Stimulated activated CD8-positive, alpha-beta memory T cell treated with anti-CD3 and anti-CD28 coated beads, Interleukin-15, amount 100 ng/mL, for 4 hours (primary cell): Measurements from ENCODE around the gene RPL7L1.
"Not testable (repeated sequence)": the region's sequence is repeated elsewhere in the genome, so short reads cannot be mapped to it uniquely, and the experiment has no call there.

Experiments
- DNase-seq, 2 donors: peaks; one replicate each; pipeline ENCODE4 v3.0.0-alpha.2; 2020; ENCODE audit warnings: low read depth in 2 of 2

The RPL7L1 gene

DNA sequence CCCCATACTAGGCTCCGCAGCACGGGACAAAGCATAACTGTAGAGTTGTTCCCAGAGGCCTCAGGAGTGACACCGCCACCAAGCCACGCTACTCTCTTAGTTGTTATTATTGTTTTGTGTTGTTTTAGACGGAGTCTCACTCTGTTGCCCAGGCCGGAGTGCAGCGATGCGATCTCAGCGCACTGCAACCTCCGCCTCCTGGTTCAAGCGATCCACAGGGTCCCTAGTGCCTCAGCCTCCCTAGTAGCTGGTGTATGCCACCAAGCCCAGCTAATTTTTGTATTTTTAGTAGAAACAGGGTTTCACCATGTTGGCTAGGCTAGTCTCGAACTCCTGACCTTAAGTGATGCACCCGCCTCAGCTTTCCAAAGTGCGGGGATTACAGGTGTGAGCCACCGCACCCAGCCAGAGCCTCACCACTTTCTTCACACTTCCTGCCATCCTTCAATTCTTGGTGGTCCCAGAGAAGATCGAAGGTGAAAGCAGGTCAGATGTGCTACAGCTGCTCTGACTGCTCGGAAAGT lies 11.8 kb downstream of the RPL7L1 start:
- DNase-seq: no peak

DNA sequence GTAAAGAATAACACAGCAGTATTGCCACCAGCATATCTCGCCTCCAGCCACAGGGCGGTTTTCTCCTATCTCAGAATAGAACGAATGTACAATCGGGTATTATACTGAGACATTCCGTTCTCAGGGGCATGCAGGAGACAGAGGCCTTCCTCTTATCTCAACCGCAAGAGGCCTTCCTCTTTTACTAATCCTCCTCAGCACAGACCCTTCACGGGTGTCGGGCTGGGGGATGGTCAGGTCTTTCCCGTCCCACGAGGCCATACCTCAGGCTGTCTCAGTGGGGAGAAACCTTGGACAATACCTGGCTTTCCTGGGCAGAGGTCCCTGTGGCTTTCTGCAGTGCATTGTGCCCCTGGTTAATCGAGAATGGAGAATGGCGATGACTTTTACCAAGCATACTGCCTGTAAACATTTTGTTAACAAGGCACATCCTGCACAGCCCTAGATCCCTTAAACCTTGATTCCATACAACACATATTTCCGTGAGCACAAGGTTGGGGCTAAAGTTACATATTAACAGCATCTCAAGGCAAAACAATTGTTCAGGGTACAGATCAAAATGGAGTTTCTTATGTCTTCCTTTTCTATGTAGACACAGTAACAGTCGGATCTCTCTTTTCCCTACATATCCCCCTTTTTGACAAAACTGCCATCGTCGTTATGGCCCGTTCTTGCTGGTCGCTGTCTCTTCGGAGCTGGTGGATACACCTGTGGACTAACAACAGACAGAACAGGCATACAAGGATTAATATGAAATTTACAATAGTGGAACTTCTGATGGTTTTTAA lies 14.8 kb downstream of the RPL7L1 start:
- not testable (repeated sequence) for DNase-seq

DNA sequence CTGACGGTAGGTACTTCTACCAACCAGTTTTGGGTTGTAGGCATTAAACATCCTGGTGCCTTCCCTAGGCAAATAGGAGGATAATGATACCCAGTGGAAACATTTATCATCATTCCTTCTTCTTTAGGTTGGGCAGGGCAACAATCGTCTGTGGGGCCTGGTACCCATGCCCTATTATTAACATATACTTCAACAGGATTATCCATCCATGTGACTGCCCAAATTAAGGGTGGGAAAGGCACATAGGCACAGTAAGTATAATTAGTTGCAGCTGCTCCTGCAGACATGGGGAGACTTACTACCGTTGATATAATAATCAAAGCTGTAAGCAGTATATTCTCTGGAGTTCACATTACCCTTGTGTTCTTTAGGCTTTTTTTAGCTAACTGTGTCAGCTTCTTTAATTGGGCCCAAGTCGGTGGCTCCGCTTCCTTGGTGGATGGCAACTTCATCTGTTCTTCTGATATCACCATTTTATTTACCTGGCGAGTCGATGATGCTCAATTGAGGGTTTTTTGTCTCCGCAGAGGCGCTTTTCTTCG lies 16.8 kb downstream of the RPL7L1 start:
- DNase-seq: no peak

DNA sequence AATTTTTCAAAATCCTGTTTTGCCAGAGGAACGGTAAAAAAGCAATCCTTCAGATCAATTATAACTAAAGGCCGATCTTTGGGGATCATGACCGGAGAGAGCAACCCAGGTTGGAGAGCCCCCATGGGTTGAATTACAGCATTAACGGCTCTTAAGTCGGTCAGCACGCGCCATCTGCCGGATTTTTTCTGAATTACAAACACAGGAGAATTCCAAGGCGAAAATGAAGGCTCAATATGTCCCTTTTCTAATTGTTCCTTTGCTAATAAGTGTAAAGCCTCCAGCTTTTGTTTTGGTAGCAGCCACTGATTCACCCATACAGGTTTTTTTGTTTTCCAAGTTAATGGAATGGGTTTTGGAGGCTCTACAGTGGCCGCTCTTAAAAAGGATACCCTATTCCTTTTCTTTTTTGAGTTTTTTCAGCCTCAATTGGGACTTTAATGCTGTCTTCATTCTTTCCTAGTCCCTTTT lies 19.5 kb downstream of the RPL7L1 start:
- DNase-seq: peak; percentile 19 to 49

DNA sequence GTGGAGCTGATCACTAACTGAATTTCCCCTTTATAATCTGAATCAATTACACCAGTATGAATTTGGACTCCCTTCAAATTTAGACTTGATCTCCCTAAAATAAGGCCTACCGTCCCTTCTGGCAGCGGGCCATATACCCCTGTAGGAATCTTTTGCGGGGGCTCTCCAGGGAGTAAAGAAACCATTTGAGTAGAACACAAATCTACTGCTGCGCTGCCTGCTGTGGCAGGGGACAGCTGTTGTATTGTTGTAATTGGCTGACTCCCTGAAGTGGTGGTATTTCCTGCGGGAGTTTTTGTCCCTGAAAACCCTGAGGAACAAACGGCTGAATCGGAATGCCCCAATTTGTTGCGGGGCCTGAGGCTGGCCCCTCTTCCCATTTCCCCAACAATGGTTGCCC lies 20.5 kb downstream of the RPL7L1 start:
- DNase-seq: no peak

DNA sequence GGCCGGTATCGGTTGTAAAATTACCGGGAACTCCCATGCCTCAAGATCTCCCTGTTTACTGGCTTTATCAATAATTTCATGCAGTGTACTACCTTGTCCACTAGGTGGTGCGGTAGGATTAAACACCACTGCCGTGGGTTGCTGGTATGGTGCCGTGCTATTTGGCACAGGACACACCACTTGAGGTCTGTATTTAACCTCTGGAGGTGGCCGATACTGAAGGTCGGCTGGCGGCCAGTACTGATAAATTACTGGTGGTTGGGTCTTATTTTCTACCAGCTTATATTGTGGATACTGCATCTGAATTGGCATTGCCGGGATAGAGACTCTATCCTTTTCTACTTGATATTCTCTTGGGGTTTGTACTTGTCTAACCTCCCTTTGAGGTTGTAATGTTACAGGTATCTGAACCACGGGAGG lies 22.1 kb downstream of the RPL7L1 start:
- DNase-seq: peak; percentile 14 to 45

DNA sequence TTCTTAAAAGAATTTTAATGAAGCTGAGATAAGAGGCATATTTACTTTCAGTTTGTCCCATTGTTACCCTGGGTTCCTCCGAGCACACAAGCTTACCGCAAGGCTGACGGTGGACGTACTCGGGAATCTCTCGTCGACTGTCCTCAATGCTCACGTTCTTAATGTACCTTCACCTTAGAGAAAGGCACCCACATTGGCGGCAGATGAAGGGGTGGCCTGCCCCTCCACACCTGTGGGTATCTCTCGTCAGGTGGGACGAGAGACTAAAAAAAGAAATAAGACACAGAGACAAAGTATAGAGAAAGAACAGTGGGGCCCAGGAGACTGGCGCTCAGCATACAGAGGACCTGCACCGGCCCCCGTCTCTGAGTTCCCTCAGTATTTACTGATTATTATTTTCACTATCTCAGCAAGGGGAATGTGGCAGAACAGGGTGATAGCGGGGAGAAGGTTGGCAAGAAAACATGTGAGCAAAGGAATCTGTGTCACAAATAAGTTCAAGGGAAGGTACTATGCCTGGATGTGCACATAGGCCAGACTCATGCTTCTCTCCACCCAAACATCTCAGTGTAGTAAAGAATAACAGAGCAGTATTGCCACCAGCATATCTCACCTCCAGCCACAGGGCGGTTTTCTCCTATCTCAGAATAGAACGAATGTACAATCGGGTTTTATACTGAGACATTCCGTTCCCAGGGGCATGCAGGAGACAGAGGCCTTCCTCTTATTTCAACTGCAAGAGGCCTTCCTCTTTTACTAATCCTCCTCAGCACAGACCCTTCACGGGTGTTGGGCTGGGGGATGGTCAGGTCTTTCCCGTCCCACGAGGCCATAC lies 23.2 kb downstream of the RPL7L1 start:
- not testable (repeated sequence) for DNase-seq

DNA sequence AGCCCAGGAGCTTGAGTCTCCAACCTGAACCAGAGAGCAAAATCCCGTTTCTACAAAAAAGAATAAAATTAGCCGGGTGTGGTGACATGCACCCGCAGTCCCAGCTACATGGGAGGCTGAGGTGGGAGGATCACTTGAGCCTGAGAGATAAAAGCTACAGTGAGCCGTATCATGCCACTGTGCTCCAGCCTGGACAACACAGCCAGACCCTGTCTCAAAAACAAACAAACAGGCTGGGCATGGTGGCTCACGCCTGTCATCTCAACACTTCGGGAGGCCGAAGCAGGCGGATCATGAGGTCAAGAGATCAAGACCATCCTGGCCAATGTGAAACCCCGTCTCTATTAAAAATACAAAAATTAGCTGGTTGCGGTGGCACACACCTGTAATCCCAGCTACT lies 25.1 kb downstream of the RPL7L1 start:
- DNase-seq: no peak

DNA sequence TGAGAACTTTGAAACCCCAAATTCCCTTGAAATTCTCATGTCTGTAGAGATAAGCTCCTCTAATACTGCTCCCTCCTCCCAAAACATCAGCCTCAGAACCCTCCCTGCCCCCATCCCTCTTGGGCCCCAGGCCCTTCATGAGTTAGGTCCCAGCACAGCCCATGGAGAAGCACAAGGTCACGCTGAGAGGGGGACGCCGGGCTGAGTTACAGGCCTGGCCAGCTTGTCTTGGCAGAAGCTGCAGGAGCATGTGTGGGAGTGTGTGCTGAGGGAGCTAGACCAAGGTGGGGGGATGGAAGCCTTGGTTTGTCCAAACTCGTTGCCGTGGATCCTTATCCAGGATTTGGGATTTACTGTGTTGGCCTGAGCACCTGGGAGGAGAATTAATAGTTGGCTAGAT lies 27.9 kb downstream of the RPL7L1 start:
- no peak for DNase-seq

DNA sequence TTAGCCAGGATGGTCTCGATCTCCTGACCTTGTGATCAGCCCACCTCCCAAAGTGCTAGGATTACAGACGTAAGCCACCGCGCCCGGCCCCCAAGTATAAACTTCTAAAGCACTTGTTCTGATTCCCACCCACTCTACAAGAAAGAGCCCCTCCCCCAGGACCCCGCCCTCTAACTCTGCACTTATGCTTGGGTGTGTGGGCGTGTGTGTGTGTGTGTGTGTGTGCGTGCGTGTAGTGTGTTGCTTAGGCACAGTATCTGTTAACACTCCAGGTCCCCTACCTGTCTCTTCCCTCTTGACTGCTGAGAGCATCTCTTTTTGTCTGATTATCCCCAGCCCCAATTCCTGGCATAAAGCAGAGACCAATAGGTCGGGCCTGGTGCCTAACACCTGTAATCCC lies 30.4 kb downstream of the RPL7L1 start:
- no peak for DNase-seq

DNA sequence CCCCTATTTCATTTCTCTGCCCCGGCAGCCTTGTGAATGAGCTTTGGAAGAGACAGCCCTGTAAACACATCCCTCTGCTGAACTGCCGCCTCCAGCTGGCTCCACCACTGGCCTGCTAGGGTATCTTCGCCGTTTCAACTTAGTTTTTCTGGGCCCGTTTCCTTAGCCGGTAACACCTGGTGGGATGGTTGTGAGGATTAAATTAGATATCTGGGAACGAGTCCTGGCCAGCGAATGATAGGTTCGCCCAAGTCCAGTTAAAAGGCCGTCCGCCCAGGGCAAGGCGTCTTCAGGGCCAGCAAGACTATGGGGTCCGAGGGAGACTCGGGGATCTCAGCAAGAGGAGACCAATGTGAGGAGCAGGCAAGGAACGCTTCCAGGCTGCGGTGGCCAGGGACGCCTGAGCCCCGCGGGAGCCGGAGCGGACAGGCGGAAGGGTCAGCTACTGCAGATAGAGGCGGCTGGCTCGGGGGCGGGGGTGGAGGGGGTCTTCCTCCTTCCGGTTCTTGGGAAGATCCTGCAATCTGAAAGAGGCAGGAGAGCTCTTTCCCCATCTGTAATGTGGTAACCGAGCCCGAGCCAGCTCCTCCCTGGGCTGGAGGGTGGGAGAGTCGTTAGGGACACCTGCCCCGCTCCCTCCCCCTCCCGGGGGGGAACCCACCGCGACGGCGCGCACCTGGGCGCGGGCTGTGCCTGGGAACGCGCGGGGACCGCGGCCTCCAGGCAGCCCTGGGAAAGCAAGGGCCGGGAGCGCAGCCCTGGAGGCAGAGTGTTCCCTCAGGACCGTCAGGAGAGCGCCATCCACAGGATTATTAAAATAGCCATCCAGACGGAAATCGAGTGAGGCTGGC lies 32.0 kb downstream of the RPL7L1 start:
- no peak for DNase-seq

DNA sequence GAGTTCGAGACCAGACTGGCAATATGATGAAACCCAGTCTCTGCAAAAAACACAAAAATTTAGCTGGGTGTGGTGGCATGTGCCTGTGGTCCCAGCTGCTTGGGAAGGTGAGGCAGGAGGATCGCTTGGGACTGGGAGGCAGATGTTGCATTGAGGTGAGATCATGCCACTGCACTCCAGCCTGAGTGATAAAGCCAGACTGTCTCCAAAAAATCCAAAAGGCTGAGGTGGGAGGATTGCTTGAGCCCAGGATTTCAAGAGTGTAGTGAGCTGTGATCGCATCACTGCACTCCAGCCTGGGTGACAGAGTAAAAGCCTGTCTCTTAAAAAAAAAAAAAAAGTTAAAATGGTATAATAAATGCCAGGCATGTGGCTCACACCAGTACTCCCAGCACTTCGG lies 35.1 kb downstream of the RPL7L1 start:
- no peak for DNase-seq

DNA sequence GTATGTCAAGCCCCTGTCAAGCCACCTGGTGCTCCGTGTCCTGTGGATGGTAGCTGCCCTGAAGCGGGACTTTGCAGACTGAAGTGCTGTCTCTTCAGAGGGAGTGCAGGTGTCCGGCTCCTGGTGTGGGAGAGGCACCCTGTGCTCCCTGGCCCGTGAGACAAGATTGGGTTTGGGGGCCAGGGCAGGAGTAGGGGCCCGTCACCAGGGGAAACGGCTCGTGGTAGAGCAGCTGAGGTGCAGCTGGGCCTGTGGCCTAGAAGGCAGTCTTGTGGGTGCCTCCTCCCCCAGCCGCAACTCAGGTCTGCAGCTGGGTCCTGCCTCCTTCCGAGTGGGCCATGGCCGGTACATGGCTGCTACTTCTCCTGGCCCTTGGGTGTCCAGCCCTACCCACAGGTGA lies 36.3 kb downstream of the RPL7L1 start, which contains the start of gene PTCRA:
Gene PTCRA (plus strand): TSS at position 322 of the 400 bp plus-strand sequence. CDS start 17 bp downstream, at position 339.
- no peak for DNase-seq

DNA sequence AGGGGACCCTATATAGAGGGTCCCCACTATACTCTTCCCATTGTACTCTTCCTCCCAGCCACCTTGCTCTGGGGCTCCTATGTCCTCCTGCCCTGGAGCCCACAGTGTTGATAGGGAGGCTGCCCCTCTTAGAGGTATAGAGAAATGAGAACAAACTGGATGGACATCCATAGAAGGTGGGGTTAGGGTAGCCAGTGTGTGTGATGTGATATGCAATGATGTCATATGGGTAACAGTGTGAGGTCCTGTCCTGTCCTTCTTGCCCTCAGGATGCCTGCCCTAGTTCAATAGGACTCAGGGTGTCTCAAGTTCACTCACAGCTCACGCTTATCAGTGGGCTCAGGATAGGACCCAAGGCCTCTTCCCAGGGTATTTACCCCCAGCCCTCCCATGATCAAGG lies 36.9 kb downstream of the RPL7L1 start:
- no peak for DNase-seq

DNA sequence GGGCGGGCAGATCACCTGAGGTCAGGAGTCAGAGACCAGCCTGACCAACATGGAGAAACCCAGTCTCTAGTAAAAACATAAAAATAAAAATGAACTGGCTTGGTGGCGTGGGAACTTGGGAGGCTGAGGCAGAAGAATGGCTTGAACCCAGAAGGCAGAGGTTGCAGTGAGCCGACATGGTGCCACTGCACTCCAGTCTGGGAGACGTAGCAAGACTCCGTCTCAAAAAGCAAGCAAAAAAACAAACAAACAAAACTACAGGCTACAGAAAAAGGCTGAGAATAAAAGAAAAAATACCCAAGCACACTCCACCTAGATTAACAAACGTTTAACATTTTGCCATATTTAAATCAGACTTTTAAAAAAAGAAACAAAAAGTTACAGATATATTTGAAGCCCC lies 42.4 kb downstream of the RPL7L1 start:
- DNase-seq: no peak

DNA sequence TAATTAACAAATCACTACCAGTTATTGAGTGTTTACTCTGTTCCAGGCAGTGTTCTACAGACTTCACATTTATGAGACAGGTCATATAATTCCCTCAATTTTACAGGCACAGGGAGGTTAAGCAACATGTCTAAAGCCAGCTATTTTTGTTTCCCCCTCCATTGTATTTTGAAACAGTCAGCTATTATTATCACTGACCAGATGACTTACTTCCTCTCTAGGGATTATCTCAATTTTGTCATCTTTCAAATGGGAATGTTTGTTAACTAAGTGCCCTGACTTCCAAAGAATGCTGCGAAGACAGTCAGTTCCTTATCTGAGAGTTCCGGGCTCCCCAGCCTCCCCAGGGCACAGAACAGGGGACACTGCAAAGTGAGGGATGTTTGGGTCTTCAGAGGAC lies 44.2 kb downstream of the RPL7L1 start:
- no peak for DNase-seq

DNA sequence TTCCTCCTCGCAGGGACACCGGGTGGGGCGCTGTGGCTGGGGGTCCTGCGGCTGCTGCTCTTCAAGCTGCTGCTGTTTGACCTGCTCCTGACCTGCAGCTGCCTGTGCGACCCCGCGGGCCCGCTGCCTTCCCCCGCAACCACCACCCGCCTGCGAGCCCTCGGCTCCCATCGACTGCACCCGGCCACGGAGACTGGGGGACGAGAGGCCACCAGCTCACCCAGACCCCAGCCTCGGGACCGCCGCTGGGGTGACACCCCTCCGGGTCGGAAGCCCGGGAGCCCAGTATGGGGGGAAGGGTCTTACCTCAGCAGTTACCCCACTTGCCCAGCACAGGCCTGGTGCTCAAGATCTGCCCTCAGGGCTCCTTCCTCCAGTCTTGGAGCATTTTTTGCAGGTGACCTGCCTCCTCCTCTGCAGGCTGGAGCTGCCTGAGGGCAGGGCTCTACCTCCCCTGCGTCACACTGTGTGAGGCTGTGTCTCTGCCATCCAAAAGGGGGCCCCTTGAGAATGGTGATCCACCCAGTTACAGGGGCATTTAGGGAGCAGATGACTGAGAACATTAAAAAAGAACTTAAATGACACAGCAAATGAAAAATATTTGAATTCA lies 45.9 kb downstream of the RPL7L1 start:
- DNase-seq: no peak

DNA sequence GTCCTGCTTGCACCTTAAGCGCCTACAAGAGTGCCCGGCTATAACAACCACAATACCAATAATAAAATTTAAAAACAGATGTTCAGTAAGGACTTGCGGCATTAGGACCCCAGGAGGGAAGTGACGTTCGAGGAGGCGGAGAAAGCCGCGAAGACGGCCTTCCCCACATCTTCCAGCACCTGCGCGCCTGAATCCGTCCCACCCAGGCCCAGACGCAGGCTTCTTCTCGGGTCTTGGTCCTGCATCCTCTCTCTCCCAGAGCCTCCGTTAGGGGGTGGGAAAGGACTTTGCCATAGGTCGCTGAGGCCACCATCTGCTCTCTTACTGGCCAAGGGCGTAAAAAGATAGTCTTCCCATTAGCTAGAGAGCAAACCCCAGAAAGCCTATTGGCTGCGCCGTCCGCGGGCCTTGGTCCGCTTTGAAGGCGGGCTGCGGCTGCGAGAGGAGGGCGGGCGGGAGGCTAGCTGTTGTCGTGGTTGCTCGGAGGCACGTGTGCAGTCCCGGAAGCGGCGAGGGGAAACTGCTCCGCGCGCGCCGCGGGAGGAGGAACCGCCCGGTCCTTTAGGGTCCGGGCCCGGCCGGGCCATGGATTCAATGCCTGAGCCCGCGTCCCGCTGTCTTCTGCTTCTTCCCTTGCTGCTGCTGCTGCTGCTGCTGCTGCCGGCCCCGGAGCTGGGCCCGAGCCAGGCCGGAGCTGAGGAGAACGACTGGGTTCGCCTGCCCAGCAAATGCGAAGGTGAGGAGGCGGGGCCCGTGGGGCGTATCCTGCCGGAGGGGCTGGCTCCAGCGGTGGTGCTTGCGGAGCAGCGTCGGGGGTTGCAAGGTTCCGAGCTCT lies 49.8 kb downstream of the RPL7L1 start, which contains the start of gene CNPY3:
Gene CNPY3 (plus strand): TSS at position 495 of the 835 bp plus-strand sequence. CDS start 91 bp downstream, at position 586.
- peak; percentile 78 to 82 for DNase-seq

DNA sequence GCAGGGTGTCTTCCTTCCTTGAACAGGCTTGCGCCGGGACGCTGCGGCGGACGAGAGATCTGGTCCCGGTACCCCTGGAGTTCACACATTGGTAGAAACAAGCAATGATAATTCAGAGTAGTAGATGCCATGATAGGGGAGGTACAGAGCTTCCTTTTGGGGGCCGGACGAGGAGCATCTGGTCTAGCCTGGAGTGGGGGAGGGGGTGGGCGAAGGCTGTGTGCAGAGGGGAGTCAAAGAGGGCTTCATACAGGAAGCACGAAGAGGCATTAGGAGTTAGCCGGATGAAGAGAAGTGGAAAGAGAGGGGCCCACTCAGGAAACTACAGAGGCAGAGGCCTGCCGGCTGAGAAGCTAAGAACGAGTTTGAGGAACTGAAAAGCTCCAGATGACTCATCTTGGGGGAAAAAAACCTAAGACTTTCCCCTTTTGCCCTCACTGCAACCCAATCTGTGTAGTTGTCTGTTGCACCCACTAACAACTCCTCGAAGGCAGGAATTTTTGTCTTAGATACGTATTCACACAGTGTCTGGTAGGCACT lies 50.5 kb downstream of the RPL7L1 start:
- peak; percentile 38 to 43 for DNase-seq

DNA sequence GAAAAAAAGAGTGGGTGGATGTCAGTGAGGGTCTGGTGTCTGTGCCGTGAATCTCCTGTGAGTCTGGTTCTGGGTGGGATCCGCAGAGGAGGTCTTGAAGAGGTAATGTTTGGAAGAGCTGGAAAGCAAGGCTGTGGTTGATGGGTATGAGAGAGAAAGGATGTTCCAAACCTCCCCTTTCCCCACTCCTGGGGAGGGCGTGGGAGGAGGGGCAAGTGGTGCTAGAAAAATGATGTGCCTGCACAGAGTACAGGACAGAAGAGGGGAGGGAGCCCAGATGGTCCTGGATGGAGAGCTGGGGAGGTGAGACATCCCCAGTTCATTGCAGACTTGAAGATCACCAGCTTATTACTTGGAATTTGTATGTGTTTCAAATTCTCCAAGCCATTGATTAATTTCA lies 53.0 kb downstream of the RPL7L1 start:
- no peak for DNase-seq
